Chondrocyte (in vitro differentiated cells): ENCODE measurements around the gene DUSP15. TPM values are rescaled to one million over a fixed set of nuclear protein-coding genes. Genes with fewer than 3 reads are reported as not detected.

ENCODE experiments used
- DNase-seq: peaks from one replicate; pipeline ENCODE4 v3.0.0; 2021; ENCODE audit warnings: mixed read lengths, low spot score
- H3K27ac Mint-ChIP-seq: one replicate; pipeline ENCODE4 v1.8.0; 2021; ENCODE audit warnings: mild to moderate bottlenecking, moderate library complexity, mixed read lengths; ENCODE audit not compliant: unreplicated experiment
- H3K27me3 Mint-ChIP-seq: 2 replicates; pipeline ENCODE4 v1.8.0; 2021; ENCODE audit warnings: low read depth, mixed read lengths
- H3K36me3 Mint-ChIP-seq: 2 replicates; pipeline ENCODE4 v1.8.0; 2021; ENCODE audit warnings: low read depth, mixed read lengths
- H3K4me1 Mint-ChIP-seq: 2 replicates; pipeline ENCODE4 v1.8.0; 2021; ENCODE audit warnings: low read depth, mild to moderate bottlenecking, mixed read lengths
- H3K4me3 Mint-ChIP-seq: one replicate; pipeline ENCODE4 v1.8.0; 2021; ENCODE audit warnings: mild to moderate bottlenecking, moderate library complexity, mixed read lengths; ENCODE audit not compliant: unreplicated experiment
- H3K9me3 Mint-ChIP-seq: 2 replicates; pipeline ENCODE4 v1.8.0; 2021; ENCODE audit warnings: low read depth, mixed read lengths
- total RNA-seq: library from RNA; stranded (reverse); gene quantifications from 3 replicates; pipeline ENCODE4 v1.2.1, GENCODE V29; 2021
- TF ChIP-seq, protein P1 (sequence below): fragments of 200-600 bp; sonication (generic); IDR thresholded peaks from 2 replicates; pipeline ENCODE4 v1.5.0; 2021; ENCODE audit warnings: antibody characterized with exemption, mild to moderate bottlenecking, moderate library complexity

DUSP15 gene
- total RNA-seq, 1 donor from 2014 or later, result 11.5 TPM

DNA sequence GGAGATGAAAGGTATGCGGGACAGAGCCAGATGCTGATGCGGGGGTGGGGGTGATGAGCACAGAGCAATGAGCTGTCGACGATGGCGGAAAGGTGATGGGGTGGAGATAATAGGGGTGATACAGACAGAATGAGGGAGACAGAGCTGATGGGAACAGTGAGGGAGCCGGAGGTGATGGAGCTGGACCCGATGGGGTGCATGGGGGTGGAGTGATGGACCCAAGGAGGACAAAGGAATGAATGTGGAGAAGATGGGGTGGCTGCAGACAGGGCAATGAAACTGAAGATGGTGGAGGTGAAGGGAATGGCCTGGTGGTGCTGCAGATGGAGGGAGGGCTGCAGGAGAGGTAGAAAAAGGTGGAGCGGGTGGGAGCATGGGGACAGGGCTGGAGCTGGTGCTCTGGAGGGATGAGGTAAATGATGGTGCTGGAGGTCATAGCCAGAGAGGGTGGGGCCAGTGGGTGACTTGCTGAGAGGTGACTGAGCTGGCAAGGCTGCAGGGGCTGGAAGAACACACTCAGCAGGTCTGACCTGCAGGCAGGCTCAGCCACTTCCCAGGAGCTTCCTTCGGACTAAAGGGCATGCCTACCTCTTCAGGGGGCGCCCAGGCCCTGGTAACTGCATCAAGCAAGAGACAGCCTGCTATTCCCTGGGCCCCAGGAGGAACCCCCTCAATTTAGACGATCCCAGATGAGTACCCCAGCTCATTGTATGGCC, 18.9 kb downstream of the DUSP15 start:
- DNase-seq, result peak; percentile 27

DNA sequence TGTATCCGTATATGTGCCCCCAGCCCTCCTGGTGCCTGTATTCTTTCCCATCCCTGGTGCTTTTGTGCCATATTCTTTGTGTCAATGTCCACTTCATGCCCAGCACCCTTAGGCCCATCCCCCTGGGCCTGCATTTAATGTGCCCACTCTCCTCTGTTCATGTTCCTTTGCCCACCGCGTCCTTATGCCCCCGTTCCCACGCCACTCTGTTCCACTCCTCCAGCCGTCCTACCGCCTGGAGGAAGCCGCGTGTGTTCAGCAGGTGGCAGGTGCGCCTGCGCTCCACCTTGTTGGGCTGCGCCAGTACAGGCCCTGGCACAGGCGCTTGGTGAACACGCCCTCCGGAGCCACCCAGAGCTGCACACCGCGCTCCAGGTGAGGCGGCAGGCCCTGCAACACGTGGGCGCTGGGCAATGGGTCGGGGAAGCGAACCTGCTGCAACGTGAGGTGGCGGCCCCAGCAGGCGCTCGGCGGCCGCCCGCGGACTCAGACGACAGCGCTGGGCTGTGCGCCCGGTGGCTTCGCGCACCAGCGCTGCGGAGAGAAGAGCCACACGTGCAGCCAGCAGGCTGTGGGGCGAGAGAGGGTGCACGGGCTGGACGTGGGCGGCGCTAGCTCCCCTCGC, 20.9 kb downstream of the DUSP15 start:
- H3K27ac Mint-ChIP-seq, result no peak overlapping the region
- H3K36me3 Mint-ChIP-seq, result no peaks in the 10 kb centered on the region
- TF ChIP-seq, protein P1, sequence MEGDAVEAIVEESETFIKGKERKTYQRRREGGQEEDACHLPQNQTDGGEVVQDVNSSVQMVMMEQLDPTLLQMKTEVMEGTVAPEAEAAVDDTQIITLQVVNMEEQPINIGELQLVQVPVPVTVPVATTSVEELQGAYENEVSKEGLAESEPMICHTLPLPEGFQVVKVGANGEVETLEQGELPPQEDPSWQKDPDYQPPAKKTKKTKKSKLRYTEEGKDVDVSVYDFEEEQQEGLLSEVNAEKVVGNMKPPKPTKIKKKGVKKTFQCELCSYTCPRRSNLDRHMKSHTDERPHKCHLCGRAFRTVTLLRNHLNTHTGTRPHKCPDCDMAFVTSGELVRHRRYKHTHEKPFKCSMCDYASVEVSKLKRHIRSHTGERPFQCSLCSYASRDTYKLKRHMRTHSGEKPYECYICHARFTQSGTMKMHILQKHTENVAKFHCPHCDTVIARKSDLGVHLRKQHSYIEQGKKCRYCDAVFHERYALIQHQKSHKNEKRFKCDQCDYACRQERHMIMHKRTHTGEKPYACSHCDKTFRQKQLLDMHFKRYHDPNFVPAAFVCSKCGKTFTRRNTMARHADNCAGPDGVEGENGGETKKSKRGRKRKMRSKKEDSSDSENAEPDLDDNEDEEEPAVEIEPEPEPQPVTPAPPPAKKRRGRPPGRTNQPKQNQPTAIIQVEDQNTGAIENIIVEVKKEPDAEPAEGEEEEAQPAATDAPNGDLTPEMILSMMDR, result no peak
- H3K9me3 Mint-ChIP-seq, result no peaks in the 10 kb centered on the region
- no peak overlapping the region for H3K4me3 Mint-ChIP-seq
- DNase-seq, result no peak
- H3K27me3 Mint-ChIP-seq, result peaks cover 15% of the 10 kb centered on the region
- H3K4me1 Mint-ChIP-seq, result no peaks in the 10 kb centered on the region

More for the DNA sequence above, 18.9 kb downstream of the DUSP15 start:
- Mint-ChIP-seq H3K27me3 (peaks cover 15% of the 10 kb centered on the region), H3K4me1 (no peaks in the 10 kb centered on the region), H3K9me3 (no peaks in the 10 kb centered on the region), H3K4me3 (no peak overlapping the region), H3K27ac (no peak overlapping the region), H3K36me3 (no peaks in the 10 kb centered on the region)
- TF ChIP-seq, protein P1, result no peak

DNA sequence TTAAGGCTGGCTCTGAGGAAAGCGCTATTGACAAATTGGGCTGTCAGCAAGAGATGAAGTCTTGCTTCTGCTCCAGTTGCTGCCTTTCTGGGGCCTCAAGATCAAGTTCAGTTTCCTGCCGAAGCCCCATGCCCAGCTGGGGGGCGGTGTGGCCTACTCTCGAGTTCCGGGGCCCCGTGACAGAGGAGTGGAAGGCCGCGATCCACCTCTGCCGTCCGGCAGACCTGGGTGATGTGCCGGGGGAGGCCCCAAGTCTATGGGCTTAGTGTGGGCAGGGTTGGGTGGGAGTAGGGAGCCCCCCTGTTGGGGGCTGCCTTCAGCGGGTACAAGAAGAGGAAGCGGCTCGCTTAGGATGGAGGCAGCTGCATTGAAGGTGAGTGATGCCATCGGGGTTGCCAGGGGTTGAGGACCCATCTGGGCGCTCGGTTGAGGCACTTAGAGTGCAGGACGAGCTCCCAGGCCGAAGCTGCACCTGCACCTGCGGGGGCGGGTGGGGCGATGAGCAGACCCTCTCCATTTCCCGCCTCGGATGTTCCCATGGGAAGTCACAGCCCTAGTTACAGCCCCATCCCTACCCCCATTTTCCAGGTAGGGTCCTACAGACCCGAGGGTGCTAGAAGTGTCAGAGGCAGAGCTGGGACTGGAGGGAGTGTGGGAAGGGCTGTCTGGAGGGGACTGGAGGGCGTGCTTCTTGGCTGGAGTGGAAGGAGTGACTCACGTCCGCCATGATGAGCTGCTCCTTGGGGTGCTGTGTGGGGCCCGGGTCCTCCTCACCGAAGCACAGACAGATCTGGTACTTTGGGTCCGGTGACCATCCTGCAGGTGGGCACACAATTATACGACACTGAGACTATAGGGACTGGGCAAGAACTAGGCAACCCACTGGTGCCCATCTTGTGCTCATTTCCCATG, 22.0 kb downstream of the DUSP15 start:
- no peak for DNase-seq
- Mint-ChIP-seq H3K36me3 (no peaks in the 10 kb centered on the region), H3K4me1 (peaks cover 8% of the 10 kb centered on the region), H3K27me3 (peaks cover 15% of the 10 kb centered on the region), H3K27ac (no peak overlapping the region), H3K9me3 (no peaks in the 10 kb centered on the region), H3K4me3 (no peak overlapping the region)
- TF ChIP-seq, protein P1, result no peak

DNA sequence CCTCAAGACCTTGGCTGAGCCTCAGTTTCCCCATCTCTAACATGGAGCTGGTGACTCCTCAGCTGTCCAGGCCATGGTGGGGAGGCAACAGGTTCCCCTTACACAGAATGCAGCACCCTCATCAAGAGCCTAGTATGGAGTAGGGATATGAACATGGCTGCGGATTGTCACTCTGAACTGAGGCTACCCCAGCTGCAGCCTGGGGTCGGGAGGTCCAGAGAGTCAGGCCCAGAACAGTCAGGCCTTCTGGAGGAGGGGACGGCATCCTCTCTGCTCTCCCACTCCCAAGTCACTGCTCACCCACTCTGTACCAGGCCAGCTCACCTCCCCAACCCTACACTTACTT, 23.6 kb downstream of the DUSP15 start:
- Mint-ChIP-seq H3K27me3 (peaks cover 15% of the 10 kb centered on the region), H3K9me3 (no peaks in the 10 kb centered on the region), H3K27ac (no peak overlapping the region), H3K4me3 (no peak overlapping the region), H3K36me3 (peaks cover 2% of the 10 kb centered on the region), H3K4me1 (peaks cover 24% of the 10 kb centered on the region)
- TF ChIP-seq, protein P1, result no peak
- no peak for DNase-seq

DNA sequence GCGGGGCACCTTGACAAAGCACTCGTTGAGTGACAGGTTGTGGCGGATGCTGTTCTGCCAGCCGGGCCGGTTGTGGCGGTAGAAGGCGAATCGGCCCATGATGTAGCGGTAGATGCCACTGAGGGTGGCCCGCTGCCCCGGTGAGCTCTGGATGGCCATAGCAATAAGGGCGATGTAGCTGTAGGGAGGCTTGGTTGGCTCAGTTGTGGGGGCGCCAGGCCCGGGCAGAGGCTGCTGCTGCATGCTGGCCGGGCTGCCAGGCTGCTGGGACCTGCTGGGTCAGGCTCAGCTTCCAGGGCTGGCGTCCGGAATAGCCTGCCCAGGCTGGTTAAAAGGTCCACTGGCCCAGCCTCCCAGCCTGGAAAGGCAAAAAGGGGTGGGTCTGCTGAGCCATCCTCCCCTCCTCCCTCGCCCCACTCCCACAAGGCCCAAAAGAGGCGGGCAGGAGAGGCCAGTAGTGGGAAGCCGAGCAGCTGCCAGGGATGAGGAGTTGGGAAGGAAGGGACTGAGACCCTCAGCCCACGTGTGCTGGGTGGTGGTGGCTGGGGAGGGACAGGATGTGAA, 24.9 kb downstream of the DUSP15 start, which contains the start of gene FOXS1:
TSS of gene FOXS1 (minus strand) at position 305 of the 564 bp plus-strand sequence. CDS start at position 243, 62 bp downstream.
- no peak for DNase-seq
- Mint-ChIP-seq H3K36me3 (peaks cover 2% of the 10 kb centered on the region), H3K9me3 (no peaks in the 10 kb centered on the region), H3K27ac (no peak within 1 kb of the TSS), H3K27me3 (peaks cover 5% of the 10 kb centered on the region), H3K4me1 (peaks cover 37% of the 10 kb centered on the region), H3K4me3 (peak within 1 kb of the TSS; percentile 23)
- TF ChIP-seq, protein P1, result no peak
